IPS-18a (cell line): ENCODE data around the gene EFNA3.

ENCODE experiments used
- H3K27ac ChIP-seq: one replicate; pipeline ENCODE4 v1.5.1; 2013; ENCODE audit warnings: low read length
- H3K27me3 ChIP-seq: one replicate; pipeline ENCODE4 v1.6.1; 2013; ENCODE audit warnings: mild to moderate bottlenecking, low read length; ENCODE audit not compliant: control insufficient read depth, insufficient read depth
- H3K36me3 ChIP-seq: one replicate; pipeline ENCODE4 v1.6.1; 2013; ENCODE audit warnings: low read depth, low read length; ENCODE audit not compliant: control insufficient read depth
- H3K4me1 ChIP-seq: one replicate; pipeline ENCODE4 v1.6.1; 2013; ENCODE audit warnings: low read depth, low read length; ENCODE audit not compliant: control insufficient read depth
- H3K4me3 ChIP-seq: one replicate; pipeline ENCODE4 v1.5.1; 2013; ENCODE audit warnings: low read length
- H3K9ac ChIP-seq: one replicate; pipeline ENCODE4 v1.6.1; 2013; ENCODE audit warnings: mild to moderate bottlenecking, low read length, moderate library complexity
- H3K9me3 ChIP-seq: one replicate; pipeline ENCODE4 v1.6.1; 2013; ENCODE audit warnings: low read depth, low read length; ENCODE audit not compliant: control insufficient read depth

The EFNA3 gene

GRCh38 chr1:155072531-155073289 is 5.9 kb upstream of the EFNA3 start:
- H3K27me3 ChIP-seq, result peaks cover 31% of the 10 kb centered on the region
- H3K9ac ChIP-seq, result no peak overlapping the region
- no peak overlapping the region for H3K27ac ChIP-seq
- H3K9me3 ChIP-seq, result no peaks in the 10 kb centered on the region
- peaks cover 21% of the 10 kb centered on the region for H3K4me1 ChIP-seq
- no peak overlapping the region for H3K4me3 ChIP-seq
- H3K36me3 ChIP-seq, result peaks cover 8% of the 10 kb centered on the region

GRCh38 chr1:155073377-155074242 is 5.0 kb upstream of the EFNA3 start:
- Histone ChIP-seq H3K9ac (no peak overlapping the region), H3K4me3 (no peak overlapping the region), H3K27ac (no peak overlapping the region), H3K27me3 (peaks cover 40% of the 10 kb centered on the region), H3K36me3 (peaks cover 7% of the 10 kb centered on the region), H3K4me1 (peaks cover 21% of the 10 kb centered on the region), H3K9me3 (no peaks in the 10 kb centered on the region)

- Histone ChIP-seq H3K36me3 (no peaks in the 10 kb centered on the region), H3K9me3 (no peaks in the 10 kb centered on the region), H3K4me1 (peaks cover 14% of the 10 kb centered on the region), H3K4me3 (no peak overlapping the region), H3K9ac (no peak overlapping the region), H3K27ac (no peak overlapping the region), H3K27me3 (peaks cover 53% of the 10 kb centered on the region)
Measured at GRCh38 chr1:155075535-155075934, 3.1 kb upstream of the EFNA3 start.

DNA sequence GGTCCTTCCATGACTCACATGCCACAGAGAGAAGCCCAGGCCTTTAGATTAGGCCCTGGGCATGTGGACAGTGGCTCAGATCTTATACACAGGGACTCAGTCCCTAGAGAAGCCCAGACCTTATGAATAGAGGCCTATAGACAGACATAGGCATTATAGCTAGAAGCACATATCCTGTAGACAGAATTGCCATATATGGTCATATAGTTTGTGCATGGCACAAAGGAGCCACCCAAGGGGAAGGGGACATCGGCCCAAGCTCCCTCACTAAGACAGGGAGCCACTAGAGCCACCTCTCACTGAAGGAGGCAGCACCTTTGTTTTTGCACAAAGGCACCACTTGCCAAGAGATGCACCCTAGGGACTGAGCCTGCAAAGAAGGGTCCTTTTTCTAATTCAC is 2.3 kb upstream of the EFNA3 start:
- Histone ChIP-seq H3K9me3 (no peaks in the 10 kb centered on the region), H3K27ac (no peak overlapping the region), H3K4me1 (peaks cover 10% of the 10 kb centered on the region), H3K36me3 (no peaks in the 10 kb centered on the region), H3K27me3 (peaks cover 56% of the 10 kb centered on the region), H3K4me3 (no peak overlapping the region), H3K9ac (no peak overlapping the region)

- Histone ChIP-seq H3K9ac (no peak overlapping the region), H3K9me3 (no peaks in the 10 kb centered on the region), H3K36me3 (no peaks in the 10 kb centered on the region), H3K4me3 (no peak overlapping the region), H3K4me1 (peaks cover 6% of the 10 kb centered on the region), H3K27ac (no peak overlapping the region), H3K27me3 (peaks cover 57% of the 10 kb centered on the region)
Measured at GRCh38 chr1:155077346-155077745, 1.3 kb upstream of the EFNA3 start.

- peak overlapping the region; percentile 54 for H3K4me3 ChIP-seq
- H3K27ac ChIP-seq, result no peak overlapping the region
- H3K9ac ChIP-seq, result no peak overlapping the region
- peaks cover 61% of the 10 kb centered on the region for H3K27me3 ChIP-seq
- no peaks in the 10 kb centered on the region for H3K36me3 ChIP-seq
- H3K9me3 ChIP-seq, result no peaks in the 10 kb centered on the region
- H3K4me1 ChIP-seq, result peaks cover 7% of the 10 kb centered on the region
Measured at GRCh38 chr1:155077758-155078445, 735 bp upstream of the EFNA3 start.

- Histone ChIP-seq H3K27me3 (peaks cover 69% of the 10 kb centered on the region), H3K9ac (no peak overlapping the region), H3K4me3 (peak overlapping the region; percentile 54), H3K4me1 (peaks cover 7% of the 10 kb centered on the region), H3K36me3 (no peaks in the 10 kb centered on the region), H3K9me3 (no peaks in the 10 kb centered on the region), H3K27ac (no peak overlapping the region)
Measured at GRCh38 chr1:155079210-155079486, 511 bp downstream of the EFNA3 start.

GRCh38 chr1:155079487-155080311 is 1.1 kb downstream of the EFNA3 start:
- Histone ChIP-seq H3K9ac (peak overlapping the region; percentile 20), H3K9me3 (no peaks in the 10 kb centered on the region), H3K36me3 (no peaks in the 10 kb centered on the region), H3K27ac (no peak overlapping the region), H3K4me3 (peak overlapping the region; percentile 54), H3K4me1 (peaks cover 11% of the 10 kb centered on the region), H3K27me3 (peaks cover 73% of the 10 kb centered on the region)

- no peak overlapping the region for H3K27ac ChIP-seq
- peaks cover 73% of the 10 kb centered on the region for H3K27me3 ChIP-seq
- H3K9ac ChIP-seq, result peak overlapping the region; percentile 20
- peaks cover 12% of the 10 kb centered on the region for H3K4me1 ChIP-seq
- H3K36me3 ChIP-seq, result no peaks in the 10 kb centered on the region
- peak overlapping the region; percentile 54 for H3K4me3 ChIP-seq
- H3K9me3 ChIP-seq, result no peaks in the 10 kb centered on the region
Measured at GRCh38 chr1:155080312-155081228, 1.9 kb downstream of the EFNA3 start.

GRCh38 chr1:155081472-155082300 is 3.0 kb downstream of the EFNA3 start:
- no peaks in the 10 kb centered on the region for H3K9me3 ChIP-seq
- H3K27ac ChIP-seq, result no peak overlapping the region
- peaks cover 14% of the 10 kb centered on the region for H3K4me1 ChIP-seq
- peaks cover 73% of the 10 kb centered on the region for H3K27me3 ChIP-seq
- no peak overlapping the region for H3K9ac ChIP-seq
- H3K36me3 ChIP-seq, result no peaks in the 10 kb centered on the region
- H3K4me3 ChIP-seq, result peak overlapping the region; percentile 54
